SK-N-SH treated with all-trans-retinoic acid at 6 μM for 48 hours (cell line): Measurements from ENCODE around the gene RMDN2.

Experiments used
- ATAC-seq: fragments of 200-7000 bp; cut with Tn5 transposase; 3 replicates; pipeline ENCODE4 v1.9.1; 2020; ENCODE audit warnings: mild to moderate bottlenecking, moderate library complexity
- ARNTL ChIP-seq: fragments of 450-650 bp; formaldehyde crosslinking; IDR thresholded peaks from 2 replicates; pipeline ENCODE4 v1.5.0; 2020; ENCODE audit warnings: low read depth, mild to moderate bottlenecking, moderate library complexity, borderline replicate concordance
- BACH2 ChIP-seq: fragments of 250-450 bp; sonication (Bioruptor Pico); IDR thresholded peaks from 2 replicates; pipeline ENCODE4 v1.9.0; 2021; ENCODE audit warnings: mild to moderate bottlenecking, borderline replicate concordance
- CSDC2 ChIP-seq: fragments of 250-450 bp; sonication (Bioruptor Pico); IDR thresholded peaks from 2 replicates; pipeline ENCODE4 v1.5.0; 2020; ENCODE audit warnings: mild to moderate bottlenecking, moderate library complexity
- ESRRG ChIP-seq: fragments of 250-450 bp; sonication (Bioruptor Pico); IDR thresholded peaks from 2 replicates; pipeline ENCODE4 v1.6.1; 2021; ENCODE audit warnings: mild to moderate bottlenecking
- GLIS3 ChIP-seq: fragments of 250-450 bp; sonication (Bioruptor Pico); IDR thresholded peaks from 2 replicates; pipeline ENCODE4 v1.5.0; 2020; ENCODE audit warnings: mild to moderate bottlenecking, moderate library complexity
- ISL1 ChIP-seq: fragments of 250-450 bp; sonication (Bioruptor Pico); IDR thresholded peaks from 2 replicates; pipeline ENCODE4 v2.1.2; 2022; ENCODE audit warnings: mild to moderate bottlenecking, moderate library complexity
- OSR1 ChIP-seq: fragments of 250-450 bp; sonication (Bioruptor Pico); IDR thresholded peaks from 2 replicates; pipeline ENCODE4 v1.8.0; 2022; ENCODE audit warnings: moderate library complexity, mild to moderate bottlenecking, inconsistent platforms
- POU6F1 ChIP-seq: fragments of 250-450 bp; sonication (Bioruptor Pico); IDR thresholded peaks from 2 replicates; pipeline ENCODE4 v1.8.0; 2021; ENCODE audit warnings: low read depth, mild to moderate bottlenecking, moderate library complexity, borderline replicate concordance
- PPARA ChIP-seq: fragments of 250-450 bp; sonication (Bioruptor Pico); IDR thresholded peaks from 2 replicates; pipeline ENCODE4 v1.5.0; 2020; ENCODE audit warnings: mild to moderate bottlenecking, borderline replicate concordance
- RARB ChIP-seq: fragments of 250-450 bp; sonication (Bioruptor Pico); IDR thresholded peaks from 2 replicates; pipeline ENCODE4 v1.8.0; 2021; ENCODE audit warnings: mild to moderate bottlenecking, moderate library complexity
- SNAI2 ChIP-seq: fragments of 250-450 bp; sonication (Bioruptor Pico); IDR thresholded peaks from 2 replicates; pipeline ENCODE4 v1.5.0; 2020; ENCODE audit warnings: mild to moderate bottlenecking, moderate library complexity
- TCF4 ChIP-seq: fragments of 250-450 bp; sonication (Bioruptor Pico); IDR thresholded peaks from 2 replicates; pipeline ENCODE4 v1.8.0; 2021; ENCODE audit warnings: mild to moderate bottlenecking, moderate library complexity, borderline replicate concordance
- TOX ChIP-seq: fragments of 250-450 bp; sonication (Bioruptor Pico); IDR thresholded peaks from 2 replicates; pipeline ENCODE4 v1.8.0; 2021; ENCODE audit warnings: mild to moderate bottlenecking, moderate library complexity, borderline replicate concordance
- TSHZ2 ChIP-seq: fragments of 250-450 bp; sonication (Bioruptor Pico); IDR thresholded peaks from 2 replicates; pipeline ENCODE4 v1.5.0; 2020; ENCODE audit warnings: mild to moderate bottlenecking, moderate library complexity
- ZC3H10 ChIP-seq: fragments of 250-450 bp; sonication (Bioruptor Pico); IDR thresholded peaks from 2 replicates; pipeline ENCODE4 v1.5.1; 2021; ENCODE audit warnings: mild to moderate bottlenecking, moderate library complexity
- ZFP3 ChIP-seq: fragments of 250-450 bp; sonication (Bioruptor Pico); IDR thresholded peaks from 2 replicates; pipeline ENCODE4 v1.5.0; 2020; ENCODE audit warnings: mild to moderate bottlenecking, moderate library complexity
- ZFP30 ChIP-seq: fragments of 450-650 bp; formaldehyde crosslinking; IDR thresholded peaks from 2 replicates; pipeline ENCODE4 v1.5.0; 2022; ENCODE audit warnings: mild to moderate bottlenecking, moderate library complexity
- ZNF565 ChIP-seq: fragments of 450-650 bp; formaldehyde crosslinking; conservative IDR thresholded peaks from 2 replicates; pipeline ENCODE4 v1.5.0; 2020; ENCODE audit warnings: low read depth, mild to moderate bottlenecking, moderate library complexity
- ZNF8 ChIP-seq: fragments of 450-650 bp; formaldehyde crosslinking; IDR thresholded peaks from 2 replicates; pipeline ENCODE4 v1.5.0; 2020; ENCODE audit warnings: mild to moderate bottlenecking, moderate library complexity
- TF ChIP-seq, protein P1 (sequence below): fragments of 250-450 bp; sonication (Bioruptor Pico); IDR thresholded peaks from 2 replicates; pipeline ENCODE4 v1.5.1; 2020; ENCODE audit warnings: low read depth, mild to moderate bottlenecking, moderate library complexity

Gene RMDN2

GRCh38 chr2:37984589-37984988, 59.5 kb downstream of the RMDN2 start:
- ATAC-seq: no peak
- no peak for TF ChIP-seq TOX (CRISPR knock-in tag)
- TF ChIP-seq GLIS3 (CRISPR knock-in tag): no peak
- TF ChIP-seq ZFP3 (CRISPR knock-in tag): no peak
- no peak for TF ChIP-seq ZNF565 (CRISPR knock-in tag)
- no peak for TF ChIP-seq SNAI2 (CRISPR knock-in tag)
- TF ChIP-seq ZC3H10 (CRISPR knock-in tag): no peak
- TF ChIP-seq BACH2 (CRISPR knock-in tag): no peak
- no peak for TF ChIP-seq ISL1

DNA sequence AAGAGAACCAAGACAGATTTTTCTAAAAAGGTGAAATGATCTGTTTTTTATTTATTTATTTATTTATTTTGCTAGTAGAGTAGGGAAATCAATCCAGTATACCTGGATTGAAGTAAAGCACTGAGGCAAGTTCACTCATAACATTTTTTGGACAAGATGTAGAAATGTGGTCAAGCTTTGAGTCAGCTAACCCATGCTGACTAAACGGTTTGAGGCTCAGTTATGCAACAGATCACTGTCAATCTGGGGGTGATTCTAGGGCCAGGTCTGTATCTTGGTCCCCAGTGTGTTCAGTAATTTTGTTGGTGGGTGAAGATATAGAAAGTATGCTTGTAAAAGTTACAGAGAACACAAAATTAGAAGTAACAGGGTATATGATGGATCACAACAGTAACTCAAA, 60.2 kb downstream of the RMDN2 start:
- ATAC-seq: no peak
- TF ChIP-seq ZFP30 (CRISPR knock-in tag) (no peak), OSR1 (CRISPR knock-in tag) (no peak), ESRRG (CRISPR knock-in tag) (no peak), PPARA (CRISPR knock-in tag) (no peak), ARNTL (no peak), ZC3H10 (CRISPR knock-in tag) (no peak), ZNF565 (CRISPR knock-in tag) (no peak), SNAI2 (CRISPR knock-in tag) (no peak), ZNF8 (CRISPR knock-in tag) (no peak), BACH2 (CRISPR knock-in tag) (no peak)
- TF ChIP-seq, protein P1, sequence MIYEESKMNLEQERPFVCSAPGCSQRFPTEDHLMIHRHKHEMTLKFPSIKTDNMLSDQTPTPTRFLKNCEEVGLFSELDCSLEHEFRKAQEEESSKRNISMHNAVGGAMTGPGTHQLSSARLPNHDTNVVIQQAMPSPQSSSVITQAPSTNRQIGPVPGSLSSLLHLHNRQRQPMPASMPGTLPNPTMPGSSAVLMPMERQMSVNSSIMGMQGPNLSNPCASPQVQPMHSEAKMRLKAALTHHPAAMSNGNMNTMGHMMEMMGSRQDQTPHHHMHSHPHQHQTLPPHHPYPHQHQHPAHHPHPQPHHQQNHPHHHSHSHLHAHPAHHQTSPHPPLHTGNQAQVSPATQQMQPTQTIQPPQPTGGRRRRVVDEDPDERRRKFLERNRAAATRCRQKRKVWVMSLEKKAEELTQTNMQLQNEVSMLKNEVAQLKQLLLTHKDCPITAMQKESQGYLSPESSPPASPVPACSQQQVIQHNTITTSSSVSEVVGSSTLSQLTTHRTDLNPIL: no peak
- TF ChIP-seq, all 23 proteins: peak for 0

DNA sequence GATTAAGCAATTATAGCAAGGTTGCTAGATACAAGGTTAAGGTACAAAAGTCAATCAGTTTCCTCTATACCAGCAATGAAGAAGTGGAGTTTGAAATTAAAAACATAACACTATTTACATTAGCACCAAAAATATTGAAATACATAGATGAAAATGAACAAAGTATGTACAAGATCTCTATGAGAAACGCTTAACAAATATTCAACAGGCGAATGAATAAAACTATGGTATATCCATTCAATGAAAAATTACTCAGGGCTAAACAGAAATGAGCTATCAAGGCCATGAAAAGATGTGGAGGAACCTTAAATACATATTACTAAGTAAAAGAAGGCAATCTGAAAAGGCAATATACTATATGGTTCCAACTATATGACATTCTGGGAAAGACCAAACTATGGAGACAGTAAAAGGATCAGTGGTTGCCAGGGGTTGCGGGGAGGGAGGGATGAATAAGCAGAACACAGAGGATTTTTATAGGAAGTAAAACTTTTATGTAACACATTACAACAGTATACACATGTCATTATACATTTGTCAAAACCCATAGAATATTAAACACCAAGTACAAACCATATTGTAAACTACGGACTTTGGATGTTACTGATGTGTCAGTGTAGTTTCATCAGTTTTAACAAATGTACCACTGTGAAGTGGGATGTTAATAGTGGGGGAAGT, 62.1 kb downstream of the RMDN2 start:
- TF ChIP-seq ARNTL (no peak), ZNF8 (CRISPR knock-in tag) (peak; percentile 92), PPARA (CRISPR knock-in tag) (no peak), OSR1 (CRISPR knock-in tag) (no peak), ZC3H10 (CRISPR knock-in tag) (no peak), TCF4 (CRISPR knock-in tag) (no peak), ZFP3 (CRISPR knock-in tag) (no peak), BACH2 (CRISPR knock-in tag) (no peak), RARB (CRISPR knock-in tag) (no peak)
- ATAC-seq: no peak

DNA sequence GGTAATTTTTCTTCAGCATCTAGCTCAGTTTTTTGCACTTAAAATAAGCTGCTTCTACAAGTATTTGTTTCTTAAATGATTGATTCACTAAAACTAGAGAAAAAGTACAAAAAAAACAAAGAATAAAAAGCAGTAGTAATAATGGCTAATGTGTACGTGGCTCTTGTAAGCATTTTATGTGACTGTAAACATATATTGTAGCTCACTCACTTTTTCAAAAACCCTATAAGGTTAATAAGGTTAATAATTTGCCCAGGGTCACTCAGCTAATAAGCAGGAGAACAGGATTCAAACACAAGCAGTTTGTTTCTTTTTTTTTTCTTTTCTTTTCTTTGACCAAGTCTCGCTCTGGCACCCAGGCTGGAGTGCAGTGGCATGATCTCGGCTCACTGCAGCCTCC, 67.5 kb downstream of the RMDN2 start:
- TF ChIP-seq POU6F1 (CRISPR knock-in tag) (no peak), TSHZ2 (no peak), ZFP30 (CRISPR knock-in tag) (no peak), PPARA (CRISPR knock-in tag) (no peak), CSDC2 (CRISPR knock-in tag) (no peak), SNAI2 (CRISPR knock-in tag) (no peak), TOX (CRISPR knock-in tag) (no peak), TCF4 (CRISPR knock-in tag) (no peak), RARB (CRISPR knock-in tag) (no peak), ZNF565 (CRISPR knock-in tag) (no peak)
- TF ChIP-seq, protein P1: no peak
- ATAC-seq: no peak
